ENCODE results near the gene DCTN1. TPM values are rescaled to one million over a fixed set of nuclear protein-coding genes. Genes with fewer than 3 reads are reported as not detected.

Gene DCTN1
- total RNA-seq, 1 donor from 2014 or later = 244 TPM

GRCh38 chr2:74384051-74384450 lies 3.9 kb upstream of the DCTN1 start:
- Mint-ChIP-seq H3K27ac (ENCODE audit: unreplicated experiment) (no peak overlapping the region), H3K4me3 (ENCODE audit: unreplicated experiment) (no peak overlapping the region), H3K27me3 (ENCODE audit: unreplicated experiment) (no peaks in the 10 kb centered on the region), H3K4me1 (ENCODE audit: unreplicated experiment) (peaks cover 26% of the 10 kb centered on the region), H3K36me3 (ENCODE audit: low read depth, unreplicated experiment) (peaks cover 5% of the 10 kb centered on the region), H3K9me3 (ENCODE audit: unreplicated experiment) (no peaks in the 10 kb centered on the region)
- no peak for DNase-seq (ENCODE audit: low spot score)
- TF ChIP-seq, protein P1, sequence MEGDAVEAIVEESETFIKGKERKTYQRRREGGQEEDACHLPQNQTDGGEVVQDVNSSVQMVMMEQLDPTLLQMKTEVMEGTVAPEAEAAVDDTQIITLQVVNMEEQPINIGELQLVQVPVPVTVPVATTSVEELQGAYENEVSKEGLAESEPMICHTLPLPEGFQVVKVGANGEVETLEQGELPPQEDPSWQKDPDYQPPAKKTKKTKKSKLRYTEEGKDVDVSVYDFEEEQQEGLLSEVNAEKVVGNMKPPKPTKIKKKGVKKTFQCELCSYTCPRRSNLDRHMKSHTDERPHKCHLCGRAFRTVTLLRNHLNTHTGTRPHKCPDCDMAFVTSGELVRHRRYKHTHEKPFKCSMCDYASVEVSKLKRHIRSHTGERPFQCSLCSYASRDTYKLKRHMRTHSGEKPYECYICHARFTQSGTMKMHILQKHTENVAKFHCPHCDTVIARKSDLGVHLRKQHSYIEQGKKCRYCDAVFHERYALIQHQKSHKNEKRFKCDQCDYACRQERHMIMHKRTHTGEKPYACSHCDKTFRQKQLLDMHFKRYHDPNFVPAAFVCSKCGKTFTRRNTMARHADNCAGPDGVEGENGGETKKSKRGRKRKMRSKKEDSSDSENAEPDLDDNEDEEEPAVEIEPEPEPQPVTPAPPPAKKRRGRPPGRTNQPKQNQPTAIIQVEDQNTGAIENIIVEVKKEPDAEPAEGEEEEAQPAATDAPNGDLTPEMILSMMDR (IDR thresholded peaks at IDR 0.05; ENCODE audit: unreplicated experiment) = no peak

DNA sequence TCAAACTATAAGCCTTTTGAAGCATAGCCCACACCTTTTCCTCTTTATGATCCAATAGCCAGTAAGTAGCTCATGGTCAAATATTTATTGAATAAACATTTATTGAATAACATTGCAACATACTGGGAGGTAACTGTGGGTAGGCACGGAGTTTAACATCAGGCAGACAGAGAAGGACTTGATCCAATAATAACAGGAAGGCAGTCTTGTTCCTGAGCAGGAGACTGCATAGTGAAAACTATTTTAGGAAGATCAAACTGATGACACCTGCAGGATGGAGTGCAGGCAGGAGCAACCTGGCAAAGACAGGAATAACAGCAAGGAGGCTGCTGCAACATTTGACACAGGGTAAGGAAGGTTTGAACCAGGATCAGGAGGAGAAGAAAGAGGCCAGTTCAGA lies 3.1 kb upstream of the DCTN1 start:
- peaks cover 5% of the 10 kb centered on the region for H3K36me3 Mint-ChIP-seq (ENCODE audit: low read depth, unreplicated experiment)

GRCh38 chr2:74381751-74382150 lies 1.6 kb upstream of the DCTN1 start:
- H3K4me1 Mint-ChIP-seq (ENCODE audit: unreplicated experiment) = peaks cover 29% of the 10 kb centered on the region
- no peak overlapping the region for H3K4me3 Mint-ChIP-seq (ENCODE audit: unreplicated experiment)
- H3K9me3 Mint-ChIP-seq (ENCODE audit: unreplicated experiment) = no peaks in the 10 kb centered on the region
- no peaks in the 10 kb centered on the region for H3K27me3 Mint-ChIP-seq (ENCODE audit: unreplicated experiment)
- H3K36me3 Mint-ChIP-seq (ENCODE audit: low read depth, unreplicated experiment) = peaks cover 17% of the 10 kb centered on the region
- H3K27ac Mint-ChIP-seq (ENCODE audit: unreplicated experiment) = no peak overlapping the region
- TF ChIP-seq, protein P1 (IDR thresholded peaks at IDR 0.05; ENCODE audit: unreplicated experiment) = no peak
- no peak for DNase-seq (ENCODE audit: low spot score)

More for the DNA sequence above, 3.1 kb upstream of the DCTN1 start:
- Mint-ChIP-seq H3K4me3 (ENCODE audit: unreplicated experiment) (no peak overlapping the region), H3K27me3 (ENCODE audit: unreplicated experiment) (no peaks in the 10 kb centered on the region), H3K9me3 (ENCODE audit: unreplicated experiment) (no peaks in the 10 kb centered on the region), H3K27ac (ENCODE audit: unreplicated experiment) (peak overlapping the region; percentile 43), H3K4me1 (ENCODE audit: unreplicated experiment) (peaks cover 29% of the 10 kb centered on the region)
- TF ChIP-seq, protein P1 (IDR thresholded peaks at IDR 0.05; ENCODE audit: unreplicated experiment) = no peak
- no peak for DNase-seq (ENCODE audit: low spot score)

DNA sequence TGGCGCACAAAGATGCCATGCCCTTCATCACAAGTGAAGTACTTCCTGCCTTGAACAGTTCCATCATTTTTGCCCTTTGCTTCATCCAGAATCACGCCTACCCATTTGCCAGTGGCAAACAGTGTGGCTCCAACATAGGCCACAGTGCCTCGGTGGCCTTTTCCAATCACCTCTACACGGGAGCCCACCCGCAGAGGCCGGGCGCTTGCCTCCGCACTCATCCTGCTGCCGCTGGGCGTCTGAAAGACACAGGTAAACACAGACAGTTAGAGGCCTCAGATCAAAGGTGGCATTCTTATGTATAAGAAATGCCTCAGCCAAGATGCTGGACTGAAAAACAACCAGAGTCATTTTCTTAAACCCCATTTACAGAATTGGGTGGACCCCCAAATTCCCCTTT lies 2.1 kb downstream of the DCTN1 start:
- Mint-ChIP-seq H3K4me3 (ENCODE audit: unreplicated experiment) (peak overlapping the region; percentile 42), H3K36me3 (ENCODE audit: low read depth, unreplicated experiment) (peaks cover 34% of the 10 kb centered on the region), H3K9me3 (ENCODE audit: unreplicated experiment) (no peaks in the 10 kb centered on the region), H3K27me3 (ENCODE audit: unreplicated experiment) (no peaks in the 10 kb centered on the region), H3K4me1 (ENCODE audit: unreplicated experiment) (peaks cover 39% of the 10 kb centered on the region), H3K27ac (ENCODE audit: unreplicated experiment) (no peak overlapping the region)
- TF ChIP-seq, protein P1 (IDR thresholded peaks at IDR 0.05; ENCODE audit: unreplicated experiment) = no peak
- DNase-seq (ENCODE audit: low spot score) = no peak

- Mint-ChIP-seq H3K27ac (ENCODE audit: unreplicated experiment) (peak overlapping the region; percentile 77), H3K4me1 (ENCODE audit: unreplicated experiment) (peaks cover 47% of the 10 kb centered on the region), H3K9me3 (ENCODE audit: unreplicated experiment) (no peaks in the 10 kb centered on the region), H3K27me3 (ENCODE audit: unreplicated experiment) (peaks cover 5% of the 10 kb centered on the region), H3K4me3 (ENCODE audit: unreplicated experiment) (no peak overlapping the region), H3K36me3 (ENCODE audit: low read depth, unreplicated experiment) (peaks cover 49% of the 10 kb centered on the region)
- DNase-seq (ENCODE audit: low spot score) = no peak
- TF ChIP-seq, protein P1 (IDR thresholded peaks at IDR 0.05; ENCODE audit: unreplicated experiment) = no peak
These were observed 4.3 kb downstream of the DCTN1 start for GRCh38 chr2:74375838-74376237.

Data from endothelial cell (in vitro differentiated cells).